ENCODE results near the gene GALNT13.

- TF ChIP-seq, protein P1, sequence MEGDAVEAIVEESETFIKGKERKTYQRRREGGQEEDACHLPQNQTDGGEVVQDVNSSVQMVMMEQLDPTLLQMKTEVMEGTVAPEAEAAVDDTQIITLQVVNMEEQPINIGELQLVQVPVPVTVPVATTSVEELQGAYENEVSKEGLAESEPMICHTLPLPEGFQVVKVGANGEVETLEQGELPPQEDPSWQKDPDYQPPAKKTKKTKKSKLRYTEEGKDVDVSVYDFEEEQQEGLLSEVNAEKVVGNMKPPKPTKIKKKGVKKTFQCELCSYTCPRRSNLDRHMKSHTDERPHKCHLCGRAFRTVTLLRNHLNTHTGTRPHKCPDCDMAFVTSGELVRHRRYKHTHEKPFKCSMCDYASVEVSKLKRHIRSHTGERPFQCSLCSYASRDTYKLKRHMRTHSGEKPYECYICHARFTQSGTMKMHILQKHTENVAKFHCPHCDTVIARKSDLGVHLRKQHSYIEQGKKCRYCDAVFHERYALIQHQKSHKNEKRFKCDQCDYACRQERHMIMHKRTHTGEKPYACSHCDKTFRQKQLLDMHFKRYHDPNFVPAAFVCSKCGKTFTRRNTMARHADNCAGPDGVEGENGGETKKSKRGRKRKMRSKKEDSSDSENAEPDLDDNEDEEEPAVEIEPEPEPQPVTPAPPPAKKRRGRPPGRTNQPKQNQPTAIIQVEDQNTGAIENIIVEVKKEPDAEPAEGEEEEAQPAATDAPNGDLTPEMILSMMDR (IDR thresholded peaks at IDR 0.05): no peak
- TF ChIP-seq POLR2A (IDR thresholded peaks at IDR 0.05) (no peak), POLR2AphosphoS5 (IDR thresholded peaks at IDR 0.05; ENCODE audit: insufficient read depth in 1 of 2, low read depth in 1 of 2) (no peak)
Measured at GRCh38 chr2:153890576-153890975, 18.9 kb downstream of the GALNT13 start.
